H1 (cell line): ENCODE measurements around the gene GALNTL6.

ENCODE experiments used
- CBX5 ChIP-seq: fragments of 300-800, 300-1000 bp; sonication (generic); IDR thresholded peaks from 2 replicates; pipeline ENCODE4 v1.7.1; 2016; ENCODE audit warnings: antibody characterized with exemption, low read length, low read depth
- EGR1 ChIP-seq: IDR thresholded peaks from 2 replicates; pipeline ENCODE4 v1.6.1; 2011; ENCODE audit warnings: low read depth, low read length, borderline replicate concordance
- EP300 ChIP-seq, 2 experiments: IDR thresholded peaks; 1 replicate in 1 of 2; 2 replicates in 1 of 2; pipeline ENCODE4 v1.6.1; 2011 to 2012; ENCODE audit warnings: low read depth in 2 of 2, low read length in 2 of 2, mild to moderate bottlenecking in 2 of 2, borderline replicate concordance in 1 of 2, inconsistent platforms in 1 of 2, moderate library complexity in 1 of 2
- EZH2 ChIP-seq: fragments of 200-600 bp; sonication (generic); IDR thresholded peaks from 2 replicates; pipeline ENCODE4 v1.7.1; 2012; ENCODE audit warnings: low read depth, mild to moderate bottlenecking, moderate library complexity, low read length, inconsistent platforms; ENCODE audit not compliant: severe bottlenecking
- GABPA ChIP-seq: IDR thresholded peaks from 2 replicates; pipeline ENCODE4 v1.6.1; 2011; ENCODE audit warnings: mild to moderate bottlenecking, low read length, moderate library complexity, borderline replicate concordance; ENCODE audit not compliant: insufficient read depth
- KDM5A ChIP-seq: fragments of 200-600 bp; IDR thresholded peaks from 2 replicates; pipeline ENCODE4 v1.7.1; 2012; ENCODE audit warnings: mild to moderate bottlenecking, low read length, inconsistent platforms, mixed read lengths
- PHF8 ChIP-seq: fragments of 200-600 bp; sonication (generic); conservative IDR thresholded peaks from 2 replicates; pipeline ENCODE4 v1.7.1; 2012; ENCODE audit warnings: low read depth, mild to moderate bottlenecking, inconsistent platforms, low read length, moderate library complexity
- SP2 ChIP-seq: IDR thresholded peaks from 2 replicates; pipeline ENCODE4 v1.6.1; 2012; ENCODE audit warnings: mild to moderate bottlenecking, low read length, inconsistent platforms
- TF ChIP-seq, protein P1 (sequence below), 3 experiments: IDR thresholded peaks; 1 replicate in 2 of 3; 2 replicates in 1 of 3; pipeline versions ENCODE4 v1.5.1 to v1.6.1; 2011; ENCODE audit warnings: low read length in 3 of 3, mild to moderate bottlenecking in 3 of 3, inconsistent platforms in 2 of 3, low read depth in 1 of 3, moderate library complexity in 1 of 3; ENCODE audit not compliant: insufficient read depth in 1 of 3; ENCODE audit errors: control extremely low read depth in 1 of 3
- TF ChIP-seq, protein P2 (sequence below): IDR thresholded peaks from 2 replicates; pipeline ENCODE4 v1.6.1; 2012; ENCODE audit warnings: inconsistent platforms
- TF ChIP-seq, protein P3 (sequence below): IDR thresholded peaks from 2 replicates; pipeline ENCODE4 v1.6.1; 2012; ENCODE audit warnings: low read length, inconsistent platforms

DNA sequence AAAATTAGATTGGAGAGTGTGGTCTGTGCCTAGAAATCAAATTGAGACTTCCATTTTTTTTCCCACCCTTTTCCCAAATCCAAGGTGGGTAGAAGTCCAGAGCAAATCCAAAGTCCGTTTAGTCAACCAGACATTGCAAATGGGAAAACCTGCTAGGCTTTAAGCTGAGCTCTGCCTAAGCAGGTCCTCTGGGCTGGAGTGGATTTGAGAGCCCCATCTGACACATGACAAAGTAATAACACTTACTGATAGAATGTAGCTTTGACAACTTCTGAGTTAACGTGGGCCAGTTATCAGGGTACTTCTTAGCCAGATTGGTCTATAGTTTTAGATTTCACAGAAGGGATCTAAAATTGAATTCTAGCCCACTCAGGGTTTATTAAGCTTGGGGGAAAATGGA, 242.3 kb downstream of the GALNTL6 start:
- TF ChIP-seq EP300 (IDR thresholded peaks at IDR 0.05; ENCODE audit: borderline replicate concordance in 1 of 2, low read depth in 2 of 2, low read length in 2 of 2) (no peak), GABPA (no peak), PHF8 (no peak), EZH2 (no peak), SP2 (no peak), KDM5A (no peak), EGR1 (no peak), CBX5 (no peak)
- TF ChIP-seq, protein P1, sequence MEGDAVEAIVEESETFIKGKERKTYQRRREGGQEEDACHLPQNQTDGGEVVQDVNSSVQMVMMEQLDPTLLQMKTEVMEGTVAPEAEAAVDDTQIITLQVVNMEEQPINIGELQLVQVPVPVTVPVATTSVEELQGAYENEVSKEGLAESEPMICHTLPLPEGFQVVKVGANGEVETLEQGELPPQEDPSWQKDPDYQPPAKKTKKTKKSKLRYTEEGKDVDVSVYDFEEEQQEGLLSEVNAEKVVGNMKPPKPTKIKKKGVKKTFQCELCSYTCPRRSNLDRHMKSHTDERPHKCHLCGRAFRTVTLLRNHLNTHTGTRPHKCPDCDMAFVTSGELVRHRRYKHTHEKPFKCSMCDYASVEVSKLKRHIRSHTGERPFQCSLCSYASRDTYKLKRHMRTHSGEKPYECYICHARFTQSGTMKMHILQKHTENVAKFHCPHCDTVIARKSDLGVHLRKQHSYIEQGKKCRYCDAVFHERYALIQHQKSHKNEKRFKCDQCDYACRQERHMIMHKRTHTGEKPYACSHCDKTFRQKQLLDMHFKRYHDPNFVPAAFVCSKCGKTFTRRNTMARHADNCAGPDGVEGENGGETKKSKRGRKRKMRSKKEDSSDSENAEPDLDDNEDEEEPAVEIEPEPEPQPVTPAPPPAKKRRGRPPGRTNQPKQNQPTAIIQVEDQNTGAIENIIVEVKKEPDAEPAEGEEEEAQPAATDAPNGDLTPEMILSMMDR (IDR thresholded peaks at IDR 0.05; ENCODE audit: control extremely low read depth in 1 of 3, insufficient read depth in 1 of 3, low read depth in 1 of 3, low read length in 3 of 3): no peak
- TF ChIP-seq, protein P2, sequence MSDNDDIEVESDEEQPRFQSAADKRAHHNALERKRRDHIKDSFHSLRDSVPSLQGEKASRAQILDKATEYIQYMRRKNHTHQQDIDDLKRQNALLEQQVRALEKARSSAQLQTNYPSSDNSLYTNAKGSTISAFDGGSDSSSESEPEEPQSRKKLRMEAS: no peak
- TF ChIP-seq, protein P3, sequence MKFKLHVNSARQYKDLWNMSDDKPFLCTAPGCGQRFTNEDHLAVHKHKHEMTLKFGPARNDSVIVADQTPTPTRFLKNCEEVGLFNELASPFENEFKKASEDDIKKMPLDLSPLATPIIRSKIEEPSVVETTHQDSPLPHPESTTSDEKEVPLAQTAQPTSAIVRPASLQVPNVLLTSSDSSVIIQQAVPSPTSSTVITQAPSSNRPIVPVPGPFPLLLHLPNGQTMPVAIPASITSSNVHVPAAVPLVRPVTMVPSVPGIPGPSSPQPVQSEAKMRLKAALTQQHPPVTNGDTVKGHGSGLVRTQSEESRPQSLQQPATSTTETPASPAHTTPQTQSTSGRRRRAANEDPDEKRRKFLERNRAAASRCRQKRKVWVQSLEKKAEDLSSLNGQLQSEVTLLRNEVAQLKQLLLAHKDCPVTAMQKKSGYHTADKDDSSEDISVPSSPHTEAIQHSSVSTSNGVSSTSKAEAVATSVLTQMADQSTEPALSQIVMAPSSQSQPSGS: no peak
